A549 (cell line): ENCODE results near the gene CLCNKA.

ENCODE experiments used
- BHLHE40 ChIP-seq: IDR thresholded peaks from 2 replicates; pipeline ENCODE4 v1.6.1; 2012; ENCODE audit warnings: low read depth, low read length, inconsistent platforms
- CTCF ChIP-seq: fragments of >200 bp; sonication (Bioruptor Twin); formaldehyde crosslinking; IDR thresholded peaks from 3 replicates; pipeline ENCODE4 v1.5.1; 2016
- MYC ChIP-seq: IDR thresholded peaks from 2 replicates; pipeline ENCODE4 v1.6.1; 2012; ENCODE audit warnings: mild to moderate bottlenecking, inconsistent platforms, low read length, improper control_type of control experiment, borderline replicate concordance

- TF ChIP-seq MYC (no peak), CTCF (no peak), BHLHE40 (peak; percentile 70)
Observed at GRCh38 chr1:16072616-16073484, 51.0 kb downstream of the CLCNKA start.
